GM23248 (cell line): ENCODE data around the gene DPYD.

ENCODE experiments used
- EZH2 ChIP-seq: fragments of 200-600 bp; sonication (generic); IDR thresholded peaks from 2 replicates; pipeline ENCODE4 v1.6.1; 2018; ENCODE audit warnings: antibody characterized with exemption, mild to moderate bottlenecking; ENCODE audit not compliant: insufficient read depth, poor library complexity, severe bottlenecking
- EZH2phosphoT487 ChIP-seq: fragments of 200-600 bp; sonication (generic); IDR thresholded peaks from 2 replicates; pipeline ENCODE4 v1.6.1; 2018; ENCODE audit warnings: antibody characterized with exemption, moderate library complexity, mild to moderate bottlenecking, low read depth; ENCODE audit not compliant: insufficient read depth

DNA sequence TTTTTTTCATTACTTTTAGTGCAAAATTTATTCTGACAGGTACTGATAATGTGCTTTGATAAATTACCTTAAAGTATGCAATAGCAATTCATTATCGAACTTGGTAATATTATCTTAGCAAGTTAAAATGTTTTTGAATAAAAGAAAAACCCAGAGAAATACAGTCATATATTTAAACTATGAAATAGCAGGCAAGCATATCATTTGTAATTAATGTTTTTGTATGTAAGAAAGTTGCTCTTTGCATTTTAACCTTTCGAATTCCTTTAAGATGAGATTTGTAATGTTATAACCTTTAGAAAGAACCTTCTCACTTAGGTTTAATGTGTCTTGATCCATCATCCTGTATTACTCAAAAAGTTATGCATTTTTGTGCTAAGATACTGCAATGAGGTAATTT, 613.7 kb downstream of the DPYD start:
- TF ChIP-seq EZH2phosphoT487 (no peak), EZH2 (no peak)
